Renal pelvis (tissue), 4 donors: Measurements from ENCODE around the gene SLC17A9. TPM values are rescaled to one million over a fixed set of nuclear protein-coding genes. Genes with fewer than 3 reads are reported as not detected.
A peak's percentile ranks its signal among the peaks of the same experiment; 100 is the strongest.

ENCODE experiments used
- DNase-seq: peaks from one replicate; pipeline ENCODE4 v3.0.0-alpha.2; 2013
- polyA plus RNA-seq, 3 donors: library from polyadenylated mRNA; unstranded; fragments of 120-200 nt; gene quantifications; one replicate each; pipeline ENCODE4 v1.2.1, GENCODE V29; 2013; ENCODE audit not compliant: insufficient read length in 3 of 3

Gene SLC17A9
- polyA plus RNA-seq, 3 donors: 1.5 to 2.7 (median 1.6) TPM

DNA sequence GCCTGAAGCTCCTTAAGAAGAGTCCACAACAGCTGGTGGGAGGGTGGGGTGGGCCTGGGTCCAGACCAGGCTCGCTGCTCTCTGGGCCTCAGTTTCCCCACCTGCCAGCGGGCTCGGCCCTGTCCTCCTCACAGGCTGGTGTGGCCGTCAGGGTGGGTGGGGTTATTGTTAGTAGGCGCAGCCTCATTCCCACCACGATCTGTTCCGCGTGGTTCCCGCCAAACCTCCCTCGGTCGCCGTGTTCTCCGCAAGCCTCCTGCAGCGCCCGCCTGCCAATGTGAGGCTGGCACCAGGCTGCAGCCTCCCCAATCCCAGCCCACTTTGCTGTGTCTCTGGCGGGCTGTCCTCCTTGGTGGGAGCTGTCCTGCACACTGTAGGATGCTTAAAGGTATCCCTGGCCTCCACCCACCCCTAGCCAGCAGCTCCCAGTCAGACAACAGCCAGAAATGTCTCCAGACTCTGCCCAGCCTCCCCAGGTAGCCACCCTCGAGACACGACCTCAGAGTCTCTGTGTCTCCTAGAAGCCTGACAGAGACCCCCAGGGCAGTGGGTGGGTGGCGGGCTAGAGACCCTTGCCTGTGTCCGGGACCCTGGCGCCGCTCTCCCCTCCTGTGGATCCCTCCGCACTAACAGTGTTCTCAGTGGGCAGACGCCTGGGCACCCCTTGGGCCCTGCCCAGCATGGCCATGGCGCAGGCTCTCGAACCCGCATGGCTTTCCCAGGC lies 15.3 kb downstream of the SLC17A9 start:
- DNase-seq: no peak

DNA sequence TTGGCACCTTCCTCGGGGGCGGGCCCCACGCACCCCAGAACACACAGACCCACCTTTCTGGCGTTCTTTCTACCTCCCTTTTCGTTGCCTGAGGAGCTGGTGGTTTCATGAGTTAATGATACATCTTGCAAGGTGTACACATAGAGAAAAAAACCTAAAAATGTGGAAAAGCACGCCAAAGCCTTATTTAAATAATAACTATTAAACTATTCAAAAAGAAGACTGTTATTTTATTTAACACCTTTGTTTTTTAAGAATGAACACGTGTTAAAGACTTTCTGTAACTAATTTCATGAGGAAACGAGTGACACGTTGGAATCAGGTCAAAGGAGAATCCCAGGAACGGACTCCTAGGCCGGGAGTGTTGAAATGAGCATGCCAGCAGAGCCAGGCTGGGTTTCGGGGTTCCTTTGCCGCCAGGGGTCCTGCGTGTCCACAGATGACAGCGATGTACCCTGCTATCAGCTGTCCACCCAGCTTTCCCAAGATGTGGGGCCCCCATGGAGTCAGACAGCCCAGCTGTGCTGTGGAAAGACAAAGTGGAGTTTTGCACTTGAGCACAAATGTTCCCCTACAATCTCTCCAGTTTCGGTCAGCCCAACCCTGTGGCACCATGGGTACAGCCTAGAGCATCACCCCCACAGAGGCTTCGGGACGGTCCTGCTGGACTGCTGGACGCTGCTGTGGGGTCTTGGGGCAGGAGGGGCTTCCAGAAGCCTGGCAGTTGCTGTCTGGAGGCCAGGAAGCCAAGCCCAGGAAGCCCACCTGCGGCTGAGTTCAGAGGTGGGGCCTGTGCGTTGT lies 16.1 kb downstream of the SLC17A9 start:
- DNase-seq: no peak

DNA sequence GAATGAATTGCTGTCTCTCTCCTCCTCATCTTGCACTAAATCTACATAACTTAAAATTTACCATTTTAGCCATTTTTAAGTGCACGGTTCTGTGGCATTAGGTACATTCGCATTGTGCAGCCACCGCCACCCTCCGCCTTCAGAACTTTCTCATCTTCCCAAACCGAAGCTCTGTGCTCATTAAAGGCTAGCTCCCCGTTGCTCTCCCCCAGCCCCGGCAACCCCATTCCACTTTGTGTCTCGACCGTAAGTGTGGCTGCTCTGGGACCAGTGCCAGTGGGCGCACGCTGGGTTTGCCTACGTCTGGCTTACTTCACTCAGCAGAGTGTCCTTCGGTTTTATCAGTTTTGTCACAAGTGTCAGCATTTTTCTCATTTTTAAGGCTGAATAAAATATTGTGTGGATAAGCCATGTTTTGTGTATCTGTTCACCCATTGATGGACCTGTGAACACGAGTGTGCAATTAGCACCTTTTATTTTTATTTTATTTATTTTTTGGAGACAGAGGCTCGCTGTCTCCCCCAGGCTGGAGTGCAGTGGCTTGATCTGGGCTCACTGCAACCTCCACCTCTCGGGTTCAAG lies 16.8 kb downstream of the SLC17A9 start:
- DNase-seq: no peak

DNA sequence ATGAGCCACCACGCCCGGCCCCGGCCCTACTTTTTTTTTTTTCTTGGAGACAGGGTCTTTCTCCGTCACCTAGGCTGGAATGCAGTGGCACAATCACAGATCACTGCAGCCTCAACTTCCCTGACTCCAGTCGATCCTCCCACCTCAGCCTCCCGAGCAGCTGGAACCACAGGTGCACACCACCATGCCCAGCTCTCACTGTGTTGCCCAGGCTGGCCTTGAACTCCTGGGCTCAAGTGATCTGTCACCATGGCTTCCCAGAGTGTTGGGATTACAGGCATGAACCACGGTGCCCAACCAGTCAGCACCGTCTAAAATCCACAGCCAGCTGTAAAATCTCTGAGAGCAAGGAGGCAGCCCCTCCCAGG lies 17.4 kb downstream of the SLC17A9 start:
- no peak for DNase-seq

DNA sequence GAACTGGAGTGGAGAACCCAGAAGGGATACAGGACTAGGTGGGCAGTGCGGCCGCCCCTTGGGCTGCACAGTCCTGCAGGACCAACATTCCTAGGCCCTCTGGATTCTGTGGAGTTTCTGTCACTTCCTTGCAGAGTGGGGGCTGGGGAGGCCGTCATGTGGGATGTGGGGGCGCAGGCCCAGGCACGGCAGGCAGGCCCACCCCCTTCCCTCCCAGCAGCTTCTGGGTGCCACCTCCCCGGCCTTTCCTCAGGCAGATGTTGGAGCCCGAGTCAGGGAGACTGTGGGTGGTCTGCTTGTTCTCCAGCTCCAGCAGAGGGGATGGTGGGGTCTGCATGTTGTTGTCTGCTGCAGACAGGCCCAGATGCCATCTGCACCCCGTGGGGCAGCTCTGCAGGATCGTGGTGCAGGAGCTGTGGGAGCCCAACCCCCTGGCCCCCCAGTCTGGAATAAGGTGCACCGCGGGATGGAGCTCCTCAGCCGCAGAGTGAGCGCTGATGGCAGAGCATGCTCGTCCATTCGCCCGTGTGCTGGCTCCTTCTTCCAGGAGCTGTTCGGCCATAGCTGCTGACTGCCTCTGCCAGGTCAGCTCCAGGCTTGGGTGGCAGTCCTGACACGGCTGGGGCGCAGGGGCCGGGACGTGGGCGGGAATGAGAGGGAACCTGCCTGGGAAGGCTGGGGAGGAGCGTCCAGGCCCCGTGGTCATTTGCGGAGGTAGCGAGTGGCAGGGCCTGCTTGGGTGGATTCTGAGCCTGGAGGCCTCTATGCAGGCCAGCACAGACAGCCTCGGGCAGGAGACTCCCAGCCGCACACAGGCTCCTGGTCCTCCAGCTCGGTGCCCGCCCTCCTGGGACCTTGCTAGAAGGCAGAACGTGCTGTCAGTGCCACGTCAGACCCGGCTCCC lies 18.1 kb downstream of the SLC17A9 start:
- DNase-seq: no peak

DNA sequence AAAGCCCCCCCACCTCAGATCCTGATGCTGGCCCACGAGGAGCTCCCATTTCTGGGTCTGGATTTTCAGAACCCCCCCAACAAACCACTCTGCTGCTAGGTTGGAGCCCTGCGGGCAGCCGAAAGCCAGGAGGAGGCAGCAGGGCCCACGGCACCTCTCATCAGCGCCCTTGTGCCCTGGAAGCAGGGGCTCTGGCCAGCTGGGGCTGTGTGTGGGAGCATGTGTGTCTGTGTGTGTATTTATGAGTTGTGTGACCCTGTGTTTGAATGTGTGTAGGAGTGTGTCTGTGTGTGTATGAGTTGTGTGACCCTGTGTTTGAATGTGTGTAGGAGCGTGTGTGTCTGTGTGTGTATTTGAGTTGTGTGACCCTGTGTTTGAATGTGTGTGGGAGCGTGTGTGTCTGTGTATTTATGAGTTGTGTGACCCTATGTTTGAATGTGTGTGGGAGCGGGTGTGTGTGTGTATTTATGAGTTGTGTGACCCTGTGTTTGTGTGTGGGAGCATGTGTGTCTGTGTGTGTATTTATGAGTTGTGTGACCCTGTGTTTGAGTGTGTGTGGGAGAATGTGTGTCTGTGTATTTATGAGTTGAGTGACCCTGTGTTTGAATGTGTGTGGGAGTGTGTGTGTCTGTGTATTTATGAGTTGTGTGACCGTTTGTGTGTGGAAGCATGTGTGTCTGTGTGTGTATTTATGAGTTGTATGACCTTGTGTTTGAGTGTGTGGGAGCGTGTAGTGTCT lies 18.9 kb downstream of the SLC17A9 start:
- DNase-seq: no peak

DNA sequence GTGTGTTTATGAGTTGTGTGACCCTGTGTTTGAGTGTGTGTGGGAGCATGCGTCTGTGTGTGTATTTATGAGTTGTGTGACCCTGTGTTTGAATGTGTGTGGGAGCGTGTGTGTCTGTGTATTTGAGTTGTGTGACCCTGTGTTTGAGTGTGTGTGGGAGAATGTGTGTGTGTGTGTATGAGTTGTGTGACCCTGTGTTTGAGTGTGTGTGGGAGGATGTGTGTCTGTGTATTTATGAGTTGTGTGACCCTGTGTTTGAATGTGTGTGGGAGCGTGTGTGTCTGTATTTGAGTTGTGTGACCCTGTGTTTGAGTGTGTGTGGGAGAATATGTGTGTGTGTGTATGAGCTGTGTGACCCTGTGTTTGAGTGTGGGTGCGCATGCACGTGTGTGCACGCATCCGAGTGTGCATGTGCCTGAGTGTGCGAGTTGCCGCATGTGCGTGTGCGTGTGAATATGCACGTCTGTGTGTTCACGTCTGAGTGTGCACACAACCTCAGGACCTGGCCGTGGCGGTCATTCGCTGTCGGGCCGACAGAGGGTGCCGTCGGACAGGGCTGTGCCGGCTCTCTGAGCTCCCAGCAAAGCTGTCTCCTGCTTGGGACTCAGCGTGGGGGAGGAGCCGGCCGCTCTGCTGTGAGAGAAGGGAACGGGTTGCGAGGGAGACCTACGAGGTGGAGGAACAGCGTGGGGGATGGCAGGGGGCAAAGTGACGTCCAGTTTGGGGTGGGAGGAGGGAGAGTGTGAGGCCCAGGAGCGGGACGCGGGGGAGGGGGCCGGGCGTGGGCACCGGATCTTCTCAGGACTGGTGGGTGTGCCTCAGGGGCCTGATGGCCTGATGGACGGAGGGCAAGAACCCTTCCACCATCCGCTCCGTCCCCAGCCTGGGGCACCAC lies 19.7 kb downstream of the SLC17A9 start:
- peak; percentile 86 for DNase-seq

DNA sequence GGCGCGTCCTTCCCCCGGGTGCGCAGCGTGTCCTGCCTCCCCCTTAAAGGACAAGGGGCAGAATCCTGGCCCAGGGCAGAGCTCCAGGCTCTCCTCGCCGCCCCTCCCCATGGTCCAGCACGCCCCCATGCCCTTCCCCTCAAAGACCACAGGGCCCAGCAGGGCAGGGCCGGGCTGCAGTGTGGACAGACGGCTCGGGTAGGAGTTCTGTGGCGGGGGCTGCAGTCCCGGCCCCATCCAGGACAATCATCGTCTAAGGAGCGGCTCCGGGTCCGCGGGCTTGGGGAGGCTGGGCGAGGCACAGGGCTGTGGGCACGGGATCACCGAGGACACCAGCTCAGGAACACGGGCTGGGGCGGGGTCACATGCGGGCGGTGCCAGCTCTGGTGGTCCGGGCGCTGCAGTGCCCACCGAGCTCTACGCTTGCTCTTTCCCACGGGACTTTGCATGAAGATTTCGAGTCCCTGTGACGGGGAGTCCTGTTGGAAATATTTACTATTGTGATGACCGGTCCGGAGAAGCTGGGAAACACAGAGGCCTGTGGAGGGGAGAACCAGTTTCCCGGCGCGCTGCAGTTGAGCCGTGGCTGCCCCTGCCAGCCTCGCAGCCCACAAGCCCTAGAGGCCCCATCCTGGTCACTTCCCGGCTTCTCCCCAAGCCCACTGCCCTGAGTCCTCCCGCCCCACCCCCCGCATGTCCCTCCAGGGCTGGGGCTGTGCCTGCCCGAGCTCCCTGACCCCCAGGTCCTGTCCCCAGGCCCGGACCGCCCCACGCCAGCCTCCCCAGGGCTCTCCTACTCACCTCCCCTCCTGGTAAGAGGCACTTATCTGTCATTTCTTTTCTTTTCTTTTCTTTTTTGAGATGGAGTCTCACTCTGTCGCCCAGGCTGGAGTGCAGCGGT lies 20.6 kb downstream of the SLC17A9 start:
- no peak for DNase-seq

DNA sequence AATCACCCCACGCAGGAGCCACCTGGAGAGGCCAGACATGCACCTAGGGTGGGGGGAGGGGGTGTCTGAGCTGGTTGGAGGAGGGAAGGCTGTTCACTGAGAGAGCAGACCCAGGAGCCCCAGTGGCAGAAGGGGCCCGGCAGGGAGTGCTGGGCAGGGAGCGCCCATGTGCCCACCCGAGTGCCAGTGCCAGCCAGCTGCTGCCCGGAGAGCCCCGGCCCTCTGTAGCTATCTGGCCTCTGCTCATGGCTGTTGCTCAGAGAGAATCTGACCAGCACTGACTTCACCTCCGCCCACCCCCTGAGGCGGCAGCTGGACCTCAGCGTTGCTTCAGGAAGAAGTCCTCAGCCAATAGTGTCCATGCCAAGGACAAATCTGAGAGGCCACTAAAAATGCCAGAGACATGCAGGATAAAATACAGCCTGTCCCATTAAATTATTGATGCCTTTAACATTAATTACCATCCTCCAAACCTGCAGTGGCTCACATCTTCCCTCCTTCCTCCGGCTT lies 22.8 kb downstream of the SLC17A9 start:
- DNase-seq: no peak

DNA sequence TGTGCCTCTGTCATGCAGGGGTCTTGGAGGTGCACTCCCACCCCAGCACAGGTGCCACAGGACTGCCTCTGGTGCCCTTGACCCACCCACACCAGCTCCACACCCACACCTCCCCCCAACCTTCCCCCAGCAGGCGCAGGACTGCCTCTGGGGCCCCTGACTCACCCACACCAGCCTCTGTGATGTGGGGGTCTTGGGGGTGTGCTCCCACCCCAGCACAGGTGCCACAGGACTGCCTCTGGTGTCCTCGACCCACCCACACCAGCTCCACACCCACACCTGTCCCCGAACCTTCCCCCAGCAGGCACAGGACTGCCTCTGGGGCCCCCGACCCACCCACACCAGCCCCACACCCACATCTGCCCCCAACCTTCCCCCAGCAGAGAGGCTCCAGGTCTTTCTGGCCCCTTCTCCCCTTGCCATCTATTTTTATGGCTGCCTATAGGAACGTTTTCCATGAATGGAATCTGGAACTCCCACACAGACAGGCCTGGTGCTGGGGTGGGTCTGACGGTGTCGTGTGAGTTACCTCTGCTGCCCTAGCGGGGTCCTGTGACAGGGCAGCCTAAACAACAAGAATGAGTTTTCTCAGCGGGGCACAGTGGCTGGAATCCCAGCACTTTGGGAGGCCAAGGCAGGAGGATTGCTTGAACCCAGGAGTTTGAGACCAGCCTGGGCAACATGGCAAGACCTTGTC lies 23.5 kb downstream of the SLC17A9 start:
- no peak for DNase-seq

DNA sequence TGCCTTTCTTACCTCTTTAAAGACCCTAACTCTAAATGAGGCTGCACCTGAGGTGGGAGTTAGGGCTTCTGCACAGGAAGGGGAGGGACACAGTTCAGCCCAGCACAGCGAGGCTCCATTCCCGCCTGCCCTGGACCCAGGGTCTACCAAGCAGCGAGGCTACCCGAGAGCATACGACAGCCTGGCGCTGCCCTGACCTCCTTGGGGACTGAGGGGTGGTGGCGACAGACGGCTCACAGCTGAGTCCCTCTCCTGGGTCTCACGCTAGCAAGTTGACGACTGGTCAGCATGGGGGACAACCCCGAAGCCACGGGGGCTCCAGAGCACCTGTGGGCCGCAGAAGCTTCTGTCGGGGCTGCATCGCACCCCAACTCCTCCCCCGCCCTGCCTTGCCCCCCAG lies 24.4 kb downstream of the SLC17A9 start:
- no peak for DNase-seq

DNA sequence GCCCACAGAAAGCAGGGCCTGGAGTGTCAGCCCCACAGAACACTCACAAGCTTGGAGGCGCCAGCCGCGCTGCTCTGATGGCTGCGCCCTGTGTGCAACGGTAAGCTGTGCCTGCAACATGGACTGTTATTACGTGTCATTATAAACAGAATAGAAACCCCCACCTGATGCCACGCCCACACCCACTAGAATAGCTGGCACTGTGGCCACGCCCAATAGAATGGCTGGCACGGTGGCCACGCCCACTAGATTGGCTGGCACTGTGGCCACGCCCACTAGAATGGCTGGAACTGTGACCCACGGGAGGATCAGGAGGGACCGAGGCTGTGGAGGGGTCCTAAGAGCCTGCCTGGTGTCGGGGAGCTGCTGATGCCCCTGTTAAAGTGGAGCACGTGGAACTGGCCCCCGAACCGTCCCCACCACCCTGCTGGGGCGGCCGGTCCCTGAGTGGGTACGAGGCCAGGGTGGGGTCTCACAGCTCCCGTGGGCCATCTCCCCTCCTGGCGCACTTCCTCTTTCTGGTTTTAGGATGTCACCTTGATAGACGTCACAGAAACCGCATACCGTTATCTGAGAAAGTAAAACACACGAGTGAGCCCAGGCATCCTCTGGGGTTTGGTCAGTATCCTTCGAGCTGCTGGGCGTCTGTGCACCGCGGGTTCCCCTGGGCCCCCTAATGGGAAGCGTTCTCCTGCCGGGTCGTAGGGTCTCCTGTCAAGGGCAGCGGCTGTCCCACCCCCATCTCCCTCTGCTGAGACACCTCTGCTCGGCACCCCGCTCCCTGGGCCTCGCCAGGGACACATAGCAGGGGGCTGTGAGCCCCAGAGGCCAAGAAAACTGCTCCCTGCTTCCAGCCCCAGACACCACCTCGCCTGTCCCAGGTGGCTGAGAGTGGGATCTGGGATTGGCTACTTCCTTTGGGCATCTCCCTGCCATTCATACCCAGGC lies 25.4 kb downstream of the SLC17A9 start:
- no peak for DNase-seq

DNA sequence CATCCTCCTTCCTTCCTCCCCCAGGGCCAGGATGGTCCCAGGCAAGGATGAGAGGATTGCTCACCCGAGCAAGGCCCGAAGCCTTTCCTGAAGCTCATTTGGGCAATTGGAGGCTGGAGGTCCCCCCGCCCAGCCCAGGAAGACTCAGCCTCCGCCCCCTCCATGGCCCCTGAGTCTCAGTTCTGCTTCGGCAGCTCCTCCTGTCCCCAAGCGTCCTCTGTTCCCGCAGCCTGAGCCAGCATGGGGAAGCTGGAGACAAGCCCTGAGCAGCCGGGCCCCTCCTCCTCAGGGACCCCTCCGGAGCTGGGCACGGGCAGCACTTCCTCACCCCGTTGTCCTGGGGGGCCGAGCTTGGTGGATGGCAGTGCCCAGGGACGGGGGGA lies 26.0 kb downstream of the SLC17A9 start:
- no peak for DNase-seq

DNA sequence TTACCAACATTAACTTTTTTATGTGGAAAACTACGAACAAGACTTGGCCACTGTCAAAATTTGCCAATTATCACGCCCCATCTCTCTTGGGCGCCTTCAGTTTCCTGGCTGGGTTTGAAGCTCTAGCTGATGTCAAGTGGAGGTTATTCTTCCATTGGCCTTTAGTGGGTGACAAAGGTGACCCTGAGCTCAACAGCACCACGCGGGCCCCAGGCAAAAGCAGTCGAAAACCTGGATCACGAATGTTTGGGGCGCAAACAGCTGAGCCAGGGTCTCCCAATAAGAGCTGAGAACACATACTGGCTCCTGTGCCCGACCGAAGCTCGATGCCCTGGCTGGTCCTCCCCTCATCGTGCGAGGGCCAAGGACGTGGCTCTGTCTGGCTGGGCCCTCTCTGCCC lies 26.8 kb downstream of the SLC17A9 start:
- no peak for DNase-seq

DNA sequence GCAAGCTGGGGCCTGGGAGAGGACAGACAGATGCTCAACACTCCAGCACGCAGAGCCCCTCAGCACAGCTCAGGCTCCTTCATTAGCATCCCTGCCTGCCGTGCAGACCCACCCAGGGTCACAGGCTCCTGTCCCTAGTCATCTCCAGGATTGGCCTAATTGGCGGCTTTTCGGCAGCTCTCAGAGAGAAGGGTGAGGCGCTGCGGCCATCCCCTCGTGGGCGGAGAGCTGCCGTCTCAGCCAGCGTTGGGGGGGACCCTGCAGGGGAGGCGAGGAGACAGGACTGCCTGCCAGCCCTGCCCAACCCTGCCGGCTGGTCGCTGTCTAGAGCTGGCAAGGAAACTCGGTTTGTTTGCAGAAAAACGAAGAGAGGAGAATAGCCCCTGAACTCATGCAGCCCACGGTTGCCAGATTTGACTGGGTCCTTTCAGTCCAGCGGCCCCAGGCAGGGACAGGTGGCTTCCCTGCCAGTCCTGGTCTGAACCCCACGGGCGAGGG lies 27.4 kb downstream of the SLC17A9 start:
- DNase-seq: no peak

DNA sequence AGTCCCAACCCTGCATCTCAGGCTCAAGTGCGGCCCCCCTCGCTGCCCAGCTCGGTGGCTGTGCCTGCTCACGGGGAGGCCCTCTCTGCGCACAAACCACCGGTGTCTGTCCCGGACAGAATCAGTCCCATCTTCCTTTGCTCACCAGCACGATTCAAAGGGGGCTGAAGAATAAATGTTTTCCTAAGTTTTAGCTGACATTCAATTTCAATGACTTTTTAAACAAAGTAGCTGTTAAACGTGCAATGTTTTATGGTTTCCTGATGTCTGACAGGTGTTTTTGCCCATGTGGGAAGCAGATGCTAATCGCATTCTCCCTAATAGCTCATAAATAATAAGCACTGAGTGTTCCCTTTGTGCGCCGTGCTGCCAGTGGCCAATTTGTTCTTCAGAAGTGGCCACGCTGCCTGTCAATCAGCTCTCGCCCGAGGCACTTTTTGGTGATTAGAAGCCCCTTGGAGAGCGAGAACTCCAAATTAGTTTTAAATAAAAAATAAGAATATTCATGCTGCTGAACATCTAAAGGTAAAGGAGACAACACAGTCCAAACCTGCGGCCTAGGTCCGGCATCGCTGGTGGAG lies 28.0 kb downstream of the SLC17A9 start:
- no peak for DNase-seq

DNA sequence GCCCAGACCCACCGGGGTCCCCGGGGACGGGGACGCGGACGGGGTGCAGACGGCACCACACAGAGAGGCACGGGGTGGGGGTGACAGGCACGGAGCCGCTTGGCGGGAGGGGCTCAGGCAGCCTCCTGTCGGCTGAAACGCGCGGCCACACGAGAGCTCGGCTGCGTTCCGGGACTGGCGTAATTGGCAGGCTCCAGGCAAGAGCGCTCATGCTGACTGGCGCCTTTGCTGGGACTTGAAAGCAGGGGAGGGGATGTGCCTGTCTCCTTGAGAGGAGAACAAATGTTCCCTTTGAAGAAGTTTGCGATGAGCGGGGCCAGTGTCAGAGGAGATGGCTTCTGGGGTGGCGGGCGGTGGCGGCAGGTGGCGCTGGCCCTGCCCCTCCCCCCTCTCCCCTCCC lies 28.5 kb downstream of the SLC17A9 start:
- DNase-seq: no peak
